Neural cell (in vitro differentiated cells): Measurements from ENCODE around the gene OTOF. TPM values are rescaled to one million over a fixed set of nuclear protein-coding genes. Genes with fewer than 3 reads are reported as not detected.

Source experiments
- H2AFZ ChIP-seq: fragments of 200-600, 300-800 bp; sonication (generic), shearing (Covaris generic); 2 replicates; pipeline ENCODE4 v1.6.0; 2014; ENCODE audit warnings: low read depth, mild to moderate bottlenecking, antibody characterized with exemption, low read length, moderate library complexity
- H3F3A ChIP-seq: fragments of 200-600 bp; shearing (Covaris generic); 2 replicates; pipeline ENCODE4 v1.6.1; 2016; ENCODE audit warnings: mild to moderate bottlenecking, moderate library complexity, mixed read lengths, antibody characterized with exemption, low read length; ENCODE audit not compliant: insufficient read depth, poor library complexity, severe bottlenecking
- H3K27ac ChIP-seq: fragments of 200-600, 300-800 bp; sonication (generic), shearing (Covaris generic); 2 replicates; pipeline ENCODE4 v1.5.1; 2014; ENCODE audit warnings: mild to moderate bottlenecking, low read length, moderate library complexity
- H3K27me3 ChIP-seq: fragments of 300-800, 200-600 bp; sonication (generic), shearing (Covaris generic); 2 replicates; pipeline ENCODE4 v1.6.0; 2014; ENCODE audit warnings: mild to moderate bottlenecking, low read depth, low read length, moderate library complexity; ENCODE audit not compliant: insufficient read depth
- H3K36me3 ChIP-seq: fragments of 300-800, 200-600 bp; sonication (generic), shearing (Covaris generic); 2 replicates; pipeline ENCODE4 v1.5.1; 2014; ENCODE audit warnings: mild to moderate bottlenecking, antibody characterized with exemption, low read length, moderate library complexity; ENCODE audit not compliant: insufficient read depth
- H3K4me2 ChIP-seq: fragments of 300-800, 200-600 bp; sonication (generic), shearing (Covaris generic); 2 replicates; pipeline ENCODE4 v1.6.0; 2014; ENCODE audit warnings: mild to moderate bottlenecking, low read length
- H3K4me3 ChIP-seq: fragments of 300-800, 200-600 bp; sonication (generic), shearing (Covaris generic); 2 replicates; pipeline ENCODE4 v1.5.1; 2014; ENCODE audit warnings: mild to moderate bottlenecking, low read length, moderate library complexity
- H3K79me2 ChIP-seq: fragments of 200-600 bp; shearing (Covaris generic); replicated peaks from 2 replicates; pipeline ENCODE4 v1.6.0; 2014; ENCODE audit warnings: mild to moderate bottlenecking, low read length, moderate library complexity; ENCODE audit not compliant: insufficient read depth
- H3K9ac ChIP-seq: fragments of 300-800, 200-600 bp; sonication (generic), shearing (Covaris generic); 2 replicates; pipeline ENCODE4 v1.6.1; 2016; ENCODE audit warnings: mild to moderate bottlenecking, low read length, mixed read lengths
- H3K9me2 ChIP-seq: fragments of 200-600 bp; shearing (Covaris generic); 2 replicates; pipeline ENCODE4 v1.6.1; 2016; ENCODE audit warnings: mild to moderate bottlenecking, low read length, mixed read lengths; ENCODE audit not compliant: insufficient read depth
- H3K9me3 ChIP-seq: fragments of 200-600, 300-800 bp; sonication (generic), shearing (Covaris generic); 2 replicates; pipeline ENCODE4 v1.6.1; 2016; ENCODE audit warnings: mild to moderate bottlenecking, mixed run types, low read length, moderate library complexity, mixed read lengths
- H4K20me1 ChIP-seq: fragments of 200-600 bp; shearing (Covaris generic); 2 replicates; pipeline ENCODE4 v1.6.1; 2016; ENCODE audit warnings: mild to moderate bottlenecking, mixed run types; ENCODE audit not compliant: insufficient read depth
- EP300 ChIP-seq: fragments of 450-650 bp; conservative IDR thresholded peaks from 2 replicates; pipeline ENCODE4 v1.6.1; 2014; ENCODE audit warnings: antibody characterized with exemption, mild to moderate bottlenecking, moderate library complexity; ENCODE audit not compliant: poor library complexity, severe bottlenecking
- EZH2 ChIP-seq: fragments of 200-600, 300-800 bp; shearing (Covaris generic), sonication (generic); IDR thresholded peaks from 2 replicates; pipeline ENCODE4 v1.6.1; 2014; ENCODE audit warnings: antibody characterized with exemption, low read length, borderline replicate concordance, mild to moderate bottlenecking; ENCODE audit not compliant: insufficient read depth, poor library complexity, severe bottlenecking
- MXI1 ChIP-seq: fragments of 450-650 bp; conservative IDR thresholded peaks from 2 replicates; pipeline ENCODE4 v1.6.1; 2014; ENCODE audit warnings: antibody characterized with exemption, mild to moderate bottlenecking; ENCODE audit not compliant: poor library complexity, severe bottlenecking
- POLR2AphosphoS5 ChIP-seq: IDR thresholded peaks from 2 replicates; pipeline ENCODE4 v1.6.1; 2012
- RAD21 ChIP-seq: fragments of 450-650 bp; conservative IDR thresholded peaks from 2 replicates; pipeline ENCODE4 v1.6.1; 2014; ENCODE audit warnings: antibody characterized with exemption, mild to moderate bottlenecking, moderate library complexity
- SMC3 ChIP-seq: fragments of 450-650 bp; conservative IDR thresholded peaks from 2 replicates; pipeline ENCODE4 v1.6.1; 2014; ENCODE audit warnings: antibody characterized with exemption, mild to moderate bottlenecking, moderate library complexity; ENCODE audit not compliant: poor library complexity
- TAF1 ChIP-seq: IDR thresholded peaks from 2 replicates; pipeline ENCODE4 v1.6.1; 2012; ENCODE audit warnings: low read depth
- polyA plus RNA-seq: library from polyadenylated mRNA; depleted of rRNA; stranded (reverse); fragments of >200 nt; gene quantifications from 2 replicates; pipeline ENCODE4 v1.2.3, GENCODE V29; 2014
- TF ChIP-seq, protein P1 (sequence below): IDR thresholded peaks from 2 replicates; pipeline ENCODE4 v1.6.1; 2012; ENCODE audit warnings: borderline replicate concordance
- TF ChIP-seq, protein P2 (sequence below): fragments of 450-650 bp; IDR thresholded peaks from 2 replicates; pipeline ENCODE4 v1.5.1; 2014; ENCODE audit warnings: antibody characterized with exemption, mild to moderate bottlenecking, moderate library complexity; ENCODE audit not compliant: poor library complexity, severe bottlenecking

The OTOF gene
- polyA plus RNA-seq, 1 donor from 2014 or later: not detected

DNA sequence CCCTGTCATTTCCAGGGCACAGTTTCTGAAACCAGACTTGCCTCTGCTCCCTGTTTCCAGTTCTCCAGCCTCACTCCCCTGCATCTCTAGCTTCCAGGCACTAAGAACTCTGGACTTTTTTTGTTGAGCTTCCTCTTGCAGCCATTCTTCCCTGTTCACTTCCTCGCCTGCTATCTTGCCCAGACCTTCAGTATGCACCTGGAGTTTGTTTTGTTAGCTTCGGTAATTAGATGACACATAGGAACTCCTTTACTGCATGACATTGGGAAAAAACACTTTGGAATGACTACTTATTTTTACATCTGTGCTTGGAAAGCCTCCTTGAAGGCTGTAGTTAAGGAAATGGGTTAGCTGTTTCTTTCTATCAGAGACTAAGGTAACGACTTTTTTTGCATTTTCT, 35.2 kb downstream of the OTOF start:
- H3F3A ChIP-seq: no peaks in the 10 kb centered on the region

DNA sequence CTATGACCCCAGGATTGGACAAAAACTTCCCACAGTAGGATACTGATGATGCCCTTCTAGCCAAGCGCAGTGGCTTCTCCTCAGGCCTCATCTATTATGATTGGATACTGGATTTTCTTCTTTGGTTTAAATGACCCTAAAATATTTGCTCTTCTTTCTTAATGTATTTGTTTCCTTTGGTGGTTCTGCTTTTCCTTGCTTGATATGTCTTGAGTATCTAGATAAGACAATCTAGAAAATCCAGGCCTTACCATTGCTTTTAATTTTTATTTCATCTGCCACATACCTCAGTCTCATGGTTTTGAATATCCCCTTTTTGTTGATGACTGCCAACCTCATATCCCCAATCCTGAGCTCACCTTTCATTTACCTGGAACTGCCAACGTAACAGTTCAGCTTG, 35.6 kb downstream of the OTOF start:
- Histone ChIP-seq H4K20me1 (no peaks in the 10 kb centered on the region), H3K27ac (no peak overlapping the region), H2AFZ (no peak overlapping the region), H3K4me3 (no peak overlapping the region), H3K79me2 (no peaks in the 10 kb centered on the region), H3K9ac (no peak overlapping the region), H3F3A (no peaks in the 10 kb centered on the region), H3K9me3 (no peaks in the 10 kb centered on the region), H3K4me2 (no peak overlapping the region), H3K36me3 (no peaks in the 10 kb centered on the region), H3K27me3 (no peaks in the 10 kb centered on the region), H3K9me2 (no peaks in the 10 kb centered on the region)
- no peak for TF ChIP-seq TAF1
- no peak for TF ChIP-seq RAD21

More for the DNA sequence above, 35.2 kb downstream of the OTOF start:
- Histone ChIP-seq H3K9me3 (no peaks in the 10 kb centered on the region), H3K27me3 (no peaks in the 10 kb centered on the region), H3K79me2 (no peaks in the 10 kb centered on the region), H3K36me3 (no peaks in the 10 kb centered on the region), H2AFZ (no peak overlapping the region), H3K4me3 (no peak overlapping the region), H3K27ac (no peak overlapping the region), H3K9ac (no peak overlapping the region), H4K20me1 (no peaks in the 10 kb centered on the region), H3K4me2 (no peak overlapping the region), H3K9me2 (no peaks in the 10 kb centered on the region)
- TF ChIP-seq EZH2: no peak
- TF ChIP-seq, protein P1, sequence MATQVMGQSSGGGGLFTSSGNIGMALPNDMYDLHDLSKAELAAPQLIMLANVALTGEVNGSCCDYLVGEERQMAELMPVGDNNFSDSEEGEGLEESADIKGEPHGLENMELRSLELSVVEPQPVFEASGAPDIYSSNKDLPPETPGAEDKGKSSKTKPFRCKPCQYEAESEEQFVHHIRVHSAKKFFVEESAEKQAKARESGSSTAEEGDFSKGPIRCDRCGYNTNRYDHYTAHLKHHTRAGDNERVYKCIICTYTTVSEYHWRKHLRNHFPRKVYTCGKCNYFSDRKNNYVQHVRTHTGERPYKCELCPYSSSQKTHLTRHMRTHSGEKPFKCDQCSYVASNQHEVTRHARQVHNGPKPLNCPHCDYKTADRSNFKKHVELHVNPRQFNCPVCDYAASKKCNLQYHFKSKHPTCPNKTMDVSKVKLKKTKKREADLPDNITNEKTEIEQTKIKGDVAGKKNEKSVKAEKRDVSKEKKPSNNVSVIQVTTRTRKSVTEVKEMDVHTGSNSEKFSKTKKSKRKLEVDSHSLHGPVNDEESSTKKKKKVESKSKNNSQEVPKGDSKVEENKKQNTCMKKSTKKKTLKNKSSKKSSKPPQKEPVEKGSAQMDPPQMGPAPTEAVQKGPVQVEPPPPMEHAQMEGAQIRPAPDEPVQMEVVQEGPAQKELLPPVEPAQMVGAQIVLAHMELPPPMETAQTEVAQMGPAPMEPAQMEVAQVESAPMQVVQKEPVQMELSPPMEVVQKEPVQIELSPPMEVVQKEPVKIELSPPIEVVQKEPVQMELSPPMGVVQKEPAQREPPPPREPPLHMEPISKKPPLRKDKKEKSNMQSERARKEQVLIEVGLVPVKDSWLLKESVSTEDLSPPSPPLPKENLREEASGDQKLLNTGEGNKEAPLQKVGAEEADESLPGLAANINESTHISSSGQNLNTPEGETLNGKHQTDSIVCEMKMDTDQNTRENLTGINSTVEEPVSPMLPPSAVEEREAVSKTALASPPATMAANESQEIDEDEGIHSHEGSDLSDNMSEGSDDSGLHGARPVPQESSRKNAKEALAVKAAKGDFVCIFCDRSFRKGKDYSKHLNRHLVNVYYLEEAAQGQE: no peak
- no peak for TF ChIP-seq MXI1
- TF ChIP-seq EP300: no peak
- no peak for TF ChIP-seq TAF1
- no peak for TF ChIP-seq POLR2AphosphoS5
- no peak for TF ChIP-seq RAD21
- TF ChIP-seq SMC3: no peak
- TF ChIP-seq, protein P2, sequence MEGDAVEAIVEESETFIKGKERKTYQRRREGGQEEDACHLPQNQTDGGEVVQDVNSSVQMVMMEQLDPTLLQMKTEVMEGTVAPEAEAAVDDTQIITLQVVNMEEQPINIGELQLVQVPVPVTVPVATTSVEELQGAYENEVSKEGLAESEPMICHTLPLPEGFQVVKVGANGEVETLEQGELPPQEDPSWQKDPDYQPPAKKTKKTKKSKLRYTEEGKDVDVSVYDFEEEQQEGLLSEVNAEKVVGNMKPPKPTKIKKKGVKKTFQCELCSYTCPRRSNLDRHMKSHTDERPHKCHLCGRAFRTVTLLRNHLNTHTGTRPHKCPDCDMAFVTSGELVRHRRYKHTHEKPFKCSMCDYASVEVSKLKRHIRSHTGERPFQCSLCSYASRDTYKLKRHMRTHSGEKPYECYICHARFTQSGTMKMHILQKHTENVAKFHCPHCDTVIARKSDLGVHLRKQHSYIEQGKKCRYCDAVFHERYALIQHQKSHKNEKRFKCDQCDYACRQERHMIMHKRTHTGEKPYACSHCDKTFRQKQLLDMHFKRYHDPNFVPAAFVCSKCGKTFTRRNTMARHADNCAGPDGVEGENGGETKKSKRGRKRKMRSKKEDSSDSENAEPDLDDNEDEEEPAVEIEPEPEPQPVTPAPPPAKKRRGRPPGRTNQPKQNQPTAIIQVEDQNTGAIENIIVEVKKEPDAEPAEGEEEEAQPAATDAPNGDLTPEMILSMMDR: no peak

DNA sequence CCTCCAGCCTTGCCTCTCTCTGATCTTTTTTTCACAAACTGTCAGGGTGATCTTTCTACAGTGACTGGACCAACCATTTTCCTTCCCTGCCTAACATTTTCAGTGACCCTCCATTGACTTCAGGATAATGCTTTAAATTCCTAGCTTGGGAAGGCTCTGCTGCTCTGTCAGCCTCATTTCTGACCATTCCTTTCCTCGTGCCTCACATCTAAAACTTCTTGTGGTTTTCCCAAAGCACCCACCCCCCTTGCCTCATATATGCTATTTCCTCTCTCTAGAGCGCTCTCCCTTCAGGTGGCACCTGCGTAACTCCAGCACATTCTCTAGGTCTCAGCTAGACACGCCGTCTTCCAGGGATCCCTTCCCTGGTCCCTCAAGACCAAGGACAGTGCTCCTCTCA, 39.0 kb downstream of the OTOF start:
- Histone ChIP-seq H3K9me2 (no peaks in the 10 kb centered on the region), H3K27me3 (no peaks in the 10 kb centered on the region), H3K9me3 (no peaks in the 10 kb centered on the region), H3K9ac (no peak overlapping the region), H3K4me2 (no peak overlapping the region), H3K36me3 (no peaks in the 10 kb centered on the region), H2AFZ (no peak overlapping the region), H3F3A (no peaks in the 10 kb centered on the region), H3K79me2 (no peaks in the 10 kb centered on the region), H3K4me3 (no peak overlapping the region), H4K20me1 (no peaks in the 10 kb centered on the region), H3K27ac (no peak overlapping the region)
- TF ChIP-seq EP300 (no peak), EZH2 (no peak), POLR2AphosphoS5 (no peak), SMC3 (no peak), TAF1 (no peak), MXI1 (no peak), RAD21 (no peak)
- TF ChIP-seq, protein P1: no peak
- TF ChIP-seq, protein P2: no peak
